ENCODE results near the gene PTPRN2.

DNA sequence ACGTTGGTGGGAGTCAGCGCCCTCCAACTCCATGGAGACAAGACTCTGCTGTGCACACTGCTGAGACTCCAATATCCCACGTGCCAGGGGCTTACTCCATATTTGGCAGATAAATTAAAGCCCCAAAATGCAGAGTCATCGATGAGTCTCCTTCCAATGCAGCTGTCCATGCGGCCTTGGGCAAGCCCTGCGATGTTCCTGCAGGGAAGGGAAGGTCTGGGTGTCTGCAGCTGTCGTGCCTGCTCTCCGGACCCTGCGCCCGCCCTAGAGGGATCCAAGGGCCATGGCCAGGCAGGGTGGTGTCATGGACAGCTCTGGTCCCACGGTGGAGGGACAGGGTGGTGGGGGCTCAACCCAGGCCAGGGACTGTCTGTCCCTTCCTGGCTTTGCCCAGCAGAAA lies 185.2 kb downstream of the PTPRN2 start:
- TF ChIP-seq, protein P1, sequence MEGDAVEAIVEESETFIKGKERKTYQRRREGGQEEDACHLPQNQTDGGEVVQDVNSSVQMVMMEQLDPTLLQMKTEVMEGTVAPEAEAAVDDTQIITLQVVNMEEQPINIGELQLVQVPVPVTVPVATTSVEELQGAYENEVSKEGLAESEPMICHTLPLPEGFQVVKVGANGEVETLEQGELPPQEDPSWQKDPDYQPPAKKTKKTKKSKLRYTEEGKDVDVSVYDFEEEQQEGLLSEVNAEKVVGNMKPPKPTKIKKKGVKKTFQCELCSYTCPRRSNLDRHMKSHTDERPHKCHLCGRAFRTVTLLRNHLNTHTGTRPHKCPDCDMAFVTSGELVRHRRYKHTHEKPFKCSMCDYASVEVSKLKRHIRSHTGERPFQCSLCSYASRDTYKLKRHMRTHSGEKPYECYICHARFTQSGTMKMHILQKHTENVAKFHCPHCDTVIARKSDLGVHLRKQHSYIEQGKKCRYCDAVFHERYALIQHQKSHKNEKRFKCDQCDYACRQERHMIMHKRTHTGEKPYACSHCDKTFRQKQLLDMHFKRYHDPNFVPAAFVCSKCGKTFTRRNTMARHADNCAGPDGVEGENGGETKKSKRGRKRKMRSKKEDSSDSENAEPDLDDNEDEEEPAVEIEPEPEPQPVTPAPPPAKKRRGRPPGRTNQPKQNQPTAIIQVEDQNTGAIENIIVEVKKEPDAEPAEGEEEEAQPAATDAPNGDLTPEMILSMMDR (IDR thresholded peaks at IDR 0.05): no peak
- TF ChIP-seq POLR2AphosphoS5 (IDR thresholded peaks at IDR 0.05; ENCODE audit: low read depth, low read length) (no peak), SIN3A (IDR thresholded peaks at IDR 0.05; ENCODE audit: borderline replicate concordance, insufficient read depth, low read depth, low read length) (no peak)
